Loucy (cell line): ENCODE results near the gene GJB3.
"Not testable (repeated sequence)": the region's sequence is repeated elsewhere in the genome, so short reads cannot be mapped to it uniquely, and the experiment has no call there.

Experiments
- H2AFZ ChIP-seq: fragments of 200-600 bp; sonication (generic); 2 replicates; pipeline ENCODE4 v1.6.0; 2016; ENCODE audit warnings: antibody characterized with exemption, mild to moderate bottlenecking, low read length, moderate library complexity
- H3F3A ChIP-seq: fragments of 200-600 bp; 2 replicates; pipeline ENCODE4 v1.6.0; 2016; ENCODE audit warnings: antibody characterized with exemption, low read depth, mild to moderate bottlenecking
- H3K27me3 ChIP-seq: fragments of 200-600 bp; sonication (generic); 2 replicates; pipeline ENCODE4 v1.6.1; 2014; ENCODE audit warnings: low read length, mild to moderate bottlenecking; ENCODE audit not compliant: insufficient read depth, poor library complexity, severe bottlenecking
- H3K36me3 ChIP-seq: fragments of 200-600 bp; sonication (generic); 2 replicates; pipeline ENCODE4 v1.6.1; 2016; ENCODE audit warnings: low read length; ENCODE audit not compliant: insufficient read depth
- H3K4me1 ChIP-seq: fragments of 200-600 bp; sonication (generic); 2 replicates; pipeline ENCODE4 v1.5.1; 2014; ENCODE audit warnings: low read length, mild to moderate bottlenecking; ENCODE audit not compliant: insufficient read depth, poor library complexity, severe bottlenecking
- H3K4me2 ChIP-seq: fragments of 200-600 bp; sonication (generic); 2 replicates; pipeline ENCODE4 v1.6.0; 2014; ENCODE audit warnings: antibody characterized with exemption, low read length, low read depth, mild to moderate bottlenecking; ENCODE audit not compliant: poor library complexity, severe bottlenecking
- H3K4me3 ChIP-seq: fragments of 200-600 bp; sonication (generic); 2 replicates; pipeline ENCODE4 v1.5.1; 2014; ENCODE audit warnings: low read length, mild to moderate bottlenecking, mixed read lengths; ENCODE audit not compliant: poor library complexity, severe bottlenecking
- H3K79me2 ChIP-seq: fragments of 200-600 bp; sonication (generic); 2 replicates; pipeline ENCODE4 v1.6.1; 2014; ENCODE audit warnings: low read length; ENCODE audit not compliant: insufficient read depth
- H3K9ac ChIP-seq: fragments of 200-600 bp; sonication (generic); 2 replicates; pipeline ENCODE4 v1.6.0; 2014; ENCODE audit warnings: mild to moderate bottlenecking, low read depth, low read length, moderate library complexity; ENCODE audit not compliant: poor library complexity, severe bottlenecking
- H3K9me2 ChIP-seq: fragments of 200-600 bp; sonication (generic); replicated peaks from 2 replicates; pipeline ENCODE4 v1.6.1; 2016; ENCODE audit warnings: low read depth, low read length, mixed read lengths
- H3K9me3 ChIP-seq: fragments of 200-600 bp; sonication (generic); 2 replicates; pipeline ENCODE4 v1.6.1; 2014; ENCODE audit warnings: mild to moderate bottlenecking, antibody characterized with exemption, low read length, low read depth; ENCODE audit not compliant: insufficient read depth
- H4K20me1 ChIP-seq: fragments of 200-600 bp; sonication (generic); 2 replicates; pipeline ENCODE4 v1.6.0; 2014; ENCODE audit warnings: antibody characterized with exemption, low read length, mild to moderate bottlenecking; ENCODE audit not compliant: insufficient read depth, poor library complexity, severe bottlenecking
- EZH2phosphoT487 ChIP-seq: fragments of 200-600 bp; IDR thresholded peaks from 2 replicates; pipeline ENCODE4 v1.6.1; 2018; ENCODE audit warnings: antibody characterized with exemption, mild to moderate bottlenecking, moderate library complexity, borderline replicate concordance
- TF ChIP-seq, protein P1 (sequence below): fragments of 200-600 bp; sonication (generic); conservative IDR thresholded peaks from 2 replicates; pipeline ENCODE4 v1.5.1; 2014; ENCODE audit warnings: mild to moderate bottlenecking, antibody characterized with exemption, low read length

The GJB3 gene

DNA sequence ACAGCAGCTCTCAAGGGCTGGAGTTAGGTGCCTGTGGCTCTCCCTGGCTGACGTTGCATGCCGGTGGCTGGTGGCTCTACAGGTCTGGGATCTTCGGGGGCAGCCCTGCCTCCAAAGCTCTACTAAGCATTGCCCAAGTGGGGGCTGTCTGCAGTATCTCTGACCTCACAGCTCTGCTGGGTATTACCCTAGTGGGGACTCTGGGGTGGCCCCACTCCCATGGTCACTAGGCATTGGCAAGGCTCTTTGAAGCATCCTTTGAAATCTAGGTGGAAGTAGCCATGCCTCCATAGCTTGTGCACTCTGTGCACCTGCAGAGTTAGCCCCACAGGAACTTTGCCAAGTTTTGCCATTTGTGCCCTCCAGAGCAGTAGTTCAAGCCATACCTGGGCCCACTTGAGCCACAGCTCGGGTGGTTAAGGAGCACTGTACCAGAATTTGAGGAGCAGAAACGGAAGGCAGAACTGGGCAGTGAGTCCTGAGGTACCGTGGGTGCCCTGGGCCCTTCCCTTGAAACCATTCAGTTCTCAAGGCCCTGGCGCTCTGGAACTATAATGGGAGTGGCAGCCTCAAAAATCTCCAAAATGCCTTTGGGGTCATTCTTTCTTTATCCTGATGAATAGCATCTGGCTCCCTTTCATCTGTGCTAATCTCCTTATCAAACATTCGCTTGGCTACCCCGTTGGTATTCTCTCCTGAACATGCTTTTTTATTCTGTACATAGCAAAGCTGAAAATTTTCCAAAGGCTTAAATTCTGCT lies 27.2 kb downstream of the GJB3 start:
- Histone ChIP-seq H3K9me3 (no peaks in the 10 kb centered on the region), H3K36me3 (no peaks in the 10 kb centered on the region), H3K79me2 (no peaks in the 10 kb centered on the region), H3K4me2 (no peak overlapping the region), H3F3A (no peaks in the 10 kb centered on the region), H4K20me1 (no peaks in the 10 kb centered on the region), H3K9ac (no peak overlapping the region), H3K9me2 (no peaks in the 10 kb centered on the region), H3K27me3 (no peaks in the 10 kb centered on the region), H3K4me3 (no peak overlapping the region), H3K4me1 (no peaks in the 10 kb centered on the region), H2AFZ (no peak overlapping the region)
- TF ChIP-seq, protein P1, sequence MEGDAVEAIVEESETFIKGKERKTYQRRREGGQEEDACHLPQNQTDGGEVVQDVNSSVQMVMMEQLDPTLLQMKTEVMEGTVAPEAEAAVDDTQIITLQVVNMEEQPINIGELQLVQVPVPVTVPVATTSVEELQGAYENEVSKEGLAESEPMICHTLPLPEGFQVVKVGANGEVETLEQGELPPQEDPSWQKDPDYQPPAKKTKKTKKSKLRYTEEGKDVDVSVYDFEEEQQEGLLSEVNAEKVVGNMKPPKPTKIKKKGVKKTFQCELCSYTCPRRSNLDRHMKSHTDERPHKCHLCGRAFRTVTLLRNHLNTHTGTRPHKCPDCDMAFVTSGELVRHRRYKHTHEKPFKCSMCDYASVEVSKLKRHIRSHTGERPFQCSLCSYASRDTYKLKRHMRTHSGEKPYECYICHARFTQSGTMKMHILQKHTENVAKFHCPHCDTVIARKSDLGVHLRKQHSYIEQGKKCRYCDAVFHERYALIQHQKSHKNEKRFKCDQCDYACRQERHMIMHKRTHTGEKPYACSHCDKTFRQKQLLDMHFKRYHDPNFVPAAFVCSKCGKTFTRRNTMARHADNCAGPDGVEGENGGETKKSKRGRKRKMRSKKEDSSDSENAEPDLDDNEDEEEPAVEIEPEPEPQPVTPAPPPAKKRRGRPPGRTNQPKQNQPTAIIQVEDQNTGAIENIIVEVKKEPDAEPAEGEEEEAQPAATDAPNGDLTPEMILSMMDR: no peak
- no peak for TF ChIP-seq EZH2phosphoT487

DNA sequence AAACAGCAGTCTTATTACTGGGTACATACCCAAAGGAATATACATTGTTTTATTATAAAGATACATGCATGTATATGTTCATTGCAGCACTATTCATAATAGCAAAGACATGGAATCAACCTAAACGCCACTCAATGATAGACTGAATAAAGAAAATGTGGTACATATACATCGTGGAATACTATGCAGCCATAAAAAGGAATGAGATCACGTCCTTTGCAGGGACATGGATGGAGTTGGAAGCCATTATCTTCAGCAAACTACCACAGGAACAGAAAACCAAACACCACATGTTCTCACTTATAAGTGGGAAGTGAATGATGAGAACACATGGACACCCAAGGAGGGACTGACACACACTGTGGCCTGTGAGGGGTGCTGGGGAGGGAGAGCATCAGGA lies 29.8 kb downstream of the GJB3 start:
- H4K20me1 ChIP-seq, H3K27me3 ChIP-seq, H2AFZ ChIP-seq, H3K9me3 ChIP-seq, H3K4me3 ChIP-seq, H3K4me2 ChIP-seq, H3K4me1 ChIP-seq, H3K9ac ChIP-seq, H3F3A ChIP-seq, H3K36me3 ChIP-seq, H3K79me2 ChIP-seq, H3K9me2 ChIP-seq: not testable (repeated sequence)

DNA sequence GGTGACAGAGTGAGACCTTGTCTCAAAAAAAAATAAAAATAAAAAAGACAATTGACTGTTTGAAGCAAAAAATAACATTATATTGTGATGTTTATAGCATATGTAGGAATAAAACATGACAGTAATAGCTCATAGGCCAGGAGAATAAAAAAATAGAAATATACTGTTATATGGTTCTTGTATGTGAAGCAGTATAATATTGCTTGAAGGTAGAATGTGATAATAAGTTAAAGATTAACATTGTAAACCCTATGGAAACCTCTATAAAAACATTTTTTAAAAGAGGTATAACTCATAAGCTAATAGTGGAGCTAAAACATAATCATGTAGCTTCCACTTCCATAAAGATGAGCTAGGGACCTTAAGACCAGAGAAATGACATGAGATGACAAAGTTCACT lies 35.3 kb downstream of the GJB3 start:
- Histone ChIP-seq H3K4me3 (no peak overlapping the region), H3K9me2 (no peaks in the 10 kb centered on the region), H3K9me3 (no peaks in the 10 kb centered on the region), H3F3A (no peaks in the 10 kb centered on the region), H3K27me3 (no peaks in the 10 kb centered on the region), H3K4me2 (no peak overlapping the region), H4K20me1 (no peaks in the 10 kb centered on the region), H3K79me2 (no peaks in the 10 kb centered on the region), H2AFZ (no peak overlapping the region), H3K36me3 (no peaks in the 10 kb centered on the region), H3K9ac (no peak overlapping the region), H3K4me1 (no peaks in the 10 kb centered on the region)
- TF ChIP-seq EZH2phosphoT487: no peak
- TF ChIP-seq, protein P1: no peak

DNA sequence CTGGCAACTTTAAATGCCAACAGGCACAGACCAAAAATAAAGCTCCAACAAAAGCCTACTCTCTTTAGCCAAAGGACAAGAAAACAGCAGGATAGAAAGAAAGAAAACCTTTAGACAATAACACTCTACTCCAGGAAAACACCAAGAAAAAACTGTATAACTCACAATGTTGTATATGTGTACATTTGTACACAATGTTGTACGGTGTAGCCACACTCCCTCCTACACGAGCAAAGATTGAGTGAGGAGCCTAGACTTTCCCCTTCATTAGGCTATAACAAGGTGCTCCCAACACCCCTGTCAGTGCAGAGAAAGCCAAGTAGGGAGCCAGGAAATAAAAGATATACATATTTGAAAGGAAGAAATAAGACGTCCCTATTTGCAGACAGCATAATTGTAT lies 35.8 kb downstream of the GJB3 start:
- TF ChIP-seq, protein P1: no peak
- no peak for TF ChIP-seq EZH2phosphoT487
- H3K4me3 ChIP-seq: no peak overlapping the region
- no peaks in the 10 kb centered on the region for H3K36me3 ChIP-seq
- H3K4me2 ChIP-seq: no peak overlapping the region
- H4K20me1 ChIP-seq: no peaks in the 10 kb centered on the region
- H3K4me1 ChIP-seq: no peaks in the 10 kb centered on the region
- no peaks in the 10 kb centered on the region for H3F3A ChIP-seq
- H3K9me2 ChIP-seq: no peaks in the 10 kb centered on the region
- H3K79me2 ChIP-seq: no peaks in the 10 kb centered on the region
- H3K9ac ChIP-seq: no peak overlapping the region
- H3K9me3 ChIP-seq: no peaks in the 10 kb centered on the region
- H3K27me3 ChIP-seq: no peaks in the 10 kb centered on the region
- no peak overlapping the region for H2AFZ ChIP-seq

DNA sequence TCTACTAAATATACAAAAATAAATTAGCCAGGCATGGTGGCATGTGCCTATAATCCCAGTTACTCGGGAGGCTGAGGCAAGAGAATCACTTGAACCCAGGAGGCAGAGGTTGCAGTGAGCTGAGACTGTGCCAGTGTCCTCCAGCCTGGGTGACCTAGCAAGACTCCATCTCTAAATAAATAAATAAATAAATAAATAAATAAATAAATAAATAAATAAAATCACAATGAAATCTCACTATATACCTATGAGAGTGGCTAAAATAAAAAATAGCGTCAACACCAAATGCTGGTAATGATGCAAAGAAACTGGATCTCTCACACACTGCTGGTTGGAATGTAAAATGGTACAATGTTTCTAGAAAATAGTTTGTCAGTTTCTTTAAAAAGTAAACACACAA lies 37.8 kb downstream of the GJB3 start:
- not testable (repeated sequence) for H3K4me2 ChIP-seq, H3K4me1 ChIP-seq, H3K9me2 ChIP-seq, H3K4me3 ChIP-seq, H4K20me1 ChIP-seq, H2AFZ ChIP-seq, H3K27me3 ChIP-seq, H3K9me3 ChIP-seq, H3K79me2 ChIP-seq, H3K36me3 ChIP-seq, H3K9ac ChIP-seq, H3F3A ChIP-seq
